Calu3 (cell line): ENCODE measurements around the gene C9orf153. TPM values are rescaled to one million over a fixed set of nuclear protein-coding genes. Genes with fewer than 3 reads are reported as not detected.

Source experiments
- BruUV-seq: library from RNA; stranded (reverse); fragments of 400-500 nt; replicated peaks from 2 replicates; lab custom pipeline; 2021; lab: Mats Ljungman, UMichigan
- CTCF ChIA-PET: fragments of 300-600 bp; sonication (Branson Sonifier 250); formaldehyde crosslinking; loops from one replicate; lab custom pipeline; 2022; ENCODE audit warnings: antibody characterized with exemption; lab: Charles Lee
- DNase-seq: peaks from one replicate; pipeline ENCODE4 v3.0.0; 2022
- H3K27ac Mint-ChIP-seq: one replicate; pipeline ENCODE4 v1.8.0; 2022; ENCODE audit warnings: mixed read lengths; ENCODE audit not compliant: unreplicated experiment
- H3K27me3 Mint-ChIP-seq: one replicate; pipeline ENCODE4 v1.8.0; 2022; ENCODE audit warnings: mixed read lengths; ENCODE audit not compliant: unreplicated experiment
- H3K36me3 Mint-ChIP-seq: one replicate; pipeline ENCODE4 v1.8.0; 2022; ENCODE audit warnings: mild to moderate bottlenecking, moderate library complexity, mixed read lengths; ENCODE audit not compliant: insufficient read depth, unreplicated experiment
- H3K4me1 Mint-ChIP-seq: one replicate; pipeline ENCODE4 v1.8.0; 2022; ENCODE audit warnings: mild to moderate bottlenecking, low read depth, mixed read lengths; ENCODE audit not compliant: unreplicated experiment
- H3K4me3 Mint-ChIP-seq: one replicate; pipeline ENCODE4 v1.8.0; 2022; ENCODE audit warnings: mild to moderate bottlenecking, low read depth, moderate library complexity, mixed read lengths; ENCODE audit not compliant: unreplicated experiment
- H3K9me3 Mint-ChIP-seq: one replicate; pipeline ENCODE4 v1.8.0; 2022; ENCODE audit warnings: low read depth, mixed read lengths; ENCODE audit not compliant: unreplicated experiment
- CTCF ChIP-seq: fragments of 200-600 bp; IDR thresholded peaks from one replicate; pipeline ENCODE4 v1.8.0; 2022; ENCODE audit warnings: antibody characterized with exemption; ENCODE audit not compliant: unreplicated experiment
- intact Hi-C: fragments of 100-400 bp; cut with micrococcal nuclease; formaldehyde crosslinking; loops from one replicate; pipeline ENCODE4 v1.10.0; 2022; ENCODE audit not compliant: unreplicated experiment
- total RNA-seq: library from RNA; stranded (reverse); gene quantifications from 2 replicates; pipeline ENCODE4 v1.2.3, GENCODE V29; 2022

C9orf153 gene
- total RNA-seq, 1 experiment from 2014 or later, result not detected

GRCh38 chr9:86219606-86220005 is 39.9 kb downstream of the C9orf153 start:
- CTCF ChIA-PET, result interaction anchor here (0.6 kb wide), 1 partner anchor 44 kb away, joined by 3 read pairs; no protein-coding TSS in a partner anchor
- BruUV-seq, result no TSS peak
- DNase-seq, result no peak
- intact Hi-C loops, result no loop called here
- Mint-ChIP-seq H3K27me3 (no peaks in the 10 kb centered on the region), H3K4me3 (no peak overlapping the region), H3K36me3 (no peaks in the 10 kb centered on the region), H3K9me3 (no peaks in the 10 kb centered on the region), H3K27ac (no peak overlapping the region), H3K4me1 (no peaks in the 10 kb centered on the region)
- TF ChIP-seq CTCF, result no peak

GRCh38 chr9:86217076-86217755 is 42.2 kb downstream of the C9orf153 start:
- Mint-ChIP-seq H3K27me3 (no peaks in the 10 kb centered on the region), H3K36me3 (no peaks in the 10 kb centered on the region), H3K9me3 (no peaks in the 10 kb centered on the region), H3K4me1 (no peaks in the 10 kb centered on the region), H3K4me3 (no peak overlapping the region), H3K27ac (no peak overlapping the region)
- intact Hi-C loops, result no loop called here
- no TSS peak for BruUV-seq
- CTCF ChIA-PET, result no interaction called here
- TF ChIP-seq CTCF, result no peak
- DNase-seq, result no peak

GRCh38 chr9:86207193-86207592 is 52.3 kb downstream of the C9orf153 start:
- CTCF ChIA-PET, result no interaction called here
- no peak for TF ChIP-seq CTCF
- Mint-ChIP-seq H3K27me3 (peaks cover 13% of the 10 kb centered on the region), H3K4me1 (peaks cover 1% of the 10 kb centered on the region), H3K9me3 (no peaks in the 10 kb centered on the region), H3K27ac (no peak overlapping the region), H3K4me3 (no peak overlapping the region), H3K36me3 (no peaks in the 10 kb centered on the region)
- no TSS peak for BruUV-seq
- intact Hi-C loops, result loop anchor here (10.0 kb wide), 1 partner anchor 112 kb away; the partner anchor contains the start of gene GOLM1
- no peak for DNase-seq

GRCh38 chr9:86202338-86202882 is 57.0 kb downstream of the C9orf153 start:
- intact Hi-C loops, result loop anchor here (10.0 kb wide), 1 partner anchor 108 kb away; the partner anchor contains the start of gene GOLM1
- H3K4me3 Mint-ChIP-seq, result no peak overlapping the region
- peaks cover 14% of the 10 kb centered on the region for H3K4me1 Mint-ChIP-seq
- DNase-seq, result peak; percentile 15
- H3K9me3 Mint-ChIP-seq, result no peaks in the 10 kb centered on the region
- H3K27ac Mint-ChIP-seq, result no peak overlapping the region
- no TSS peak for BruUV-seq
- peaks cover 13% of the 10 kb centered on the region for H3K27me3 Mint-ChIP-seq
- CTCF ChIA-PET, result interaction anchor here (0.5 to 1.1 kb wide), 4 partner anchors 36 to 107 kb away, joined by 3 to 5 read pairs (median 4); no protein-coding TSS in a partner anchor
- TF ChIP-seq CTCF, result peak; percentile 64
- no peaks in the 10 kb centered on the region for H3K36me3 Mint-ChIP-seq
